Endothelial cell of umbilical vein (primary cell): Measurements from ENCODE around the gene TPSB2. TPM values are rescaled to one million over a fixed set of nuclear protein-coding genes. Genes with fewer than 3 reads are reported as not detected.

Source experiments
- BruUV-seq: library from RNA; stranded (reverse); fragments of 400-500 nt; replicated peaks from 2 replicates; lab custom pipeline; 2021; lab: Mats Ljungman, UMichigan
- CTCF ChIA-PET: fragments of 300-600, 350-600 bp; sonication (Branson Sonifier 250); formaldehyde crosslinking; loops from one replicate; lab custom pipeline; 2021; ENCODE audit warnings: antibody characterized with exemption, inconsistent platforms; lab: Charles Lee
- POLR2A ChIA-PET: fragments of 300-600, 350-600 bp; sonication (Branson Sonifier 250); formaldehyde crosslinking; loops from one replicate; lab custom pipeline; 2021; ENCODE audit warnings: antibody characterized with exemption, inconsistent platforms; lab: Charles Lee
- DNase-seq: peaks from one replicate; pipeline ENCODE4 v3.0.0-alpha.2; 2011; ENCODE audit warnings: low read depth, low spot score
- FAIRE-seq: peaks from 2 replicates; lab custom pipeline; 2011; peaks lifted over from hg19 to GRCh38; lab: Jason Lieb, UNC
- H2AFZ ChIP-seq: 2 replicates; pipeline ENCODE4 v1.6.0; 2012; ENCODE audit warnings: low read depth, low read length, control low read depth, inconsistent platforms
- H3K27ac ChIP-seq: 2 replicates; pipeline ENCODE4 v1.5.1; 2011; ENCODE audit warnings: low read depth, mild to moderate bottlenecking, control low read depth, low read length, moderate library complexity; ENCODE audit not compliant: insufficient read depth
- H3K27me3 ChIP-seq, 2 experiments: 2 replicates each; pipeline versions ENCODE4 v1.6.0 to v1.6.1; 2011; ENCODE audit warnings: low read length in 2 of 2, mixed read lengths in 1 of 2; ENCODE audit not compliant: control insufficient read depth in 2 of 2, insufficient read depth in 2 of 2
- H3K36me3 ChIP-seq, 2 experiments: 2 replicates in 1 of 2; 3 replicates in 1 of 2; pipeline ENCODE4 v1.5.1; 2011; ENCODE audit warnings: low read length in 2 of 2, mild to moderate bottlenecking in 1 of 2, moderate library complexity in 1 of 2; ENCODE audit not compliant: control insufficient read depth in 2 of 2, insufficient read depth in 2 of 2; ENCODE audit errors: extremely low read depth in 1 of 2
- H3K4me1 ChIP-seq: 3 replicates; pipeline ENCODE4 v1.5.1; 2011; ENCODE audit warnings: mild to moderate bottlenecking, low read length; ENCODE audit not compliant: control insufficient read depth, insufficient read depth; ENCODE audit errors: extremely low read depth
- H3K4me2 ChIP-seq: 2 replicates; pipeline ENCODE4 v1.6.1; 2011; ENCODE audit warnings: low read length, control low read depth, mixed read lengths; ENCODE audit not compliant: insufficient read depth
- H3K4me3 ChIP-seq, 3 experiments: fragments of 200-600 bp in 1 of 3; sonication (generic), shearing (Covaris generic) in 1 of 3; replicated peaks in 1 of 3; 2 replicates each; pipeline ENCODE4 v1.5.1; 2011 to 2016; ENCODE audit warnings: control low read depth in 3 of 3, low read length in 3 of 3, mild to moderate bottlenecking in 2 of 3, inconsistent platforms in 1 of 3, low read depth in 1 of 3, moderate library complexity in 1 of 3; ENCODE audit not compliant: insufficient read depth in 1 of 3
- H3K79me2 ChIP-seq: 2 replicates; pipeline ENCODE4 v1.6.0; 2012; ENCODE audit warnings: low read length, inconsistent platforms; ENCODE audit not compliant: control insufficient read depth, insufficient read depth
- H3K9ac ChIP-seq: replicated peaks from 2 replicates; pipeline ENCODE3; 2011; ENCODE audit warnings: low read length, control low read depth; ENCODE audit not compliant: insufficient read depth; ENCODE audit errors: extremely low read depth
- H3K9me1 ChIP-seq: replicated peaks from 3 replicates; pipeline ENCODE4 v1.6.0; 2011; ENCODE audit warnings: mild to moderate bottlenecking, low read length; ENCODE audit not compliant: control insufficient read depth, insufficient read depth; ENCODE audit errors: extremely low read depth
- H3K9me3 ChIP-seq: replicated peaks from 2 replicates; pipeline ENCODE4 v1.5.1; 2012; ENCODE audit warnings: low read length, inconsistent platforms; ENCODE audit not compliant: control insufficient read depth, insufficient read depth
- H4K20me1 ChIP-seq: replicated peaks from 2 replicates; pipeline ENCODE3; 2011; ENCODE audit warnings: mild to moderate bottlenecking, low read length; ENCODE audit not compliant: control insufficient read depth, insufficient read depth; ENCODE audit errors: extremely low read depth
- CTCF ChIP-seq, 2 donors: IDR thresholded peaks; 1 replicate in 1 of 2; 2 replicates in 1 of 2; pipeline ENCODE4 v1.5.1; 2011; ENCODE audit warnings: low read length in 2 of 2, mild to moderate bottlenecking in 2 of 2, moderate library complexity in 2 of 2, control low read depth in 1 of 2, inconsistent platforms in 1 of 2, low read depth in 1 of 2; ENCODE audit not compliant: insufficient read depth in 1 of 2; ENCODE audit errors: extremely low read depth in 1 of 2
- EZH2 ChIP-seq: IDR thresholded peaks from 2 replicates; pipeline ENCODE4 v1.6.1; 2012; ENCODE audit warnings: borderline replicate concordance, low read depth, mild to moderate bottlenecking, moderate library complexity, low read length, inconsistent platforms; ENCODE audit not compliant: severe bottlenecking
- FOS ChIP-seq: IDR thresholded peaks from 2 replicates; pipeline ENCODE4 v1.6.1; 2011; ENCODE audit warnings: mild to moderate bottlenecking, low read length, moderate library complexity, borderline replicate concordance; ENCODE audit not compliant: insufficient read depth
- GATA2 ChIP-seq: IDR thresholded peaks from 2 replicates; pipeline ENCODE4 v1.7.0; 2011; ENCODE audit warnings: low read depth, mild to moderate bottlenecking, moderate library complexity, mixed read lengths, low read length; ENCODE audit not compliant: insufficient read length, insufficient read depth
- JUN ChIP-seq: IDR thresholded peaks from 2 replicates; pipeline ENCODE4 v1.6.1; 2011; ENCODE audit warnings: borderline replicate concordance, low read depth; ENCODE audit not compliant: insufficient read length, insufficient read depth
- MAX ChIP-seq: IDR thresholded peaks from 2 replicates; pipeline ENCODE4 v1.6.1; 2011; ENCODE audit not compliant: insufficient read depth, insufficient read length
- MYC ChIP-seq: IDR thresholded peaks from one replicate; pipeline ENCODE4 v1.6.1; 2011; ENCODE audit warnings: mild to moderate bottlenecking, low read depth, low read length
- POLR2A ChIP-seq: IDR thresholded peaks from 2 replicates; pipeline ENCODE4 v1.6.1; 2012; ENCODE audit warnings: low read depth, mild to moderate bottlenecking, control low read depth, low read length
- POLR2AphosphoS5 ChIP-seq: IDR thresholded peaks from 2 replicates; pipeline ENCODE4 v1.6.1; 2012; ENCODE audit warnings: low read depth, mild to moderate bottlenecking, control low read depth, low read length, moderate library complexity; ENCODE audit not compliant: insufficient read depth
- dilution Hi-C: fragments of 300-500 bp; cut with MboI; formaldehyde crosslinking; loops from one replicate; pipeline ENCODE4 v1.15.0; 2019; ENCODE audit warnings: low sequenced_read_pairs; ENCODE audit not compliant: extremely low pct_ligation_motif_present
- intact Hi-C: fragments of 100-400 bp; cut with micrococcal nuclease; formaldehyde crosslinking; loops from one replicate; pipeline ENCODE4 v1.10.0; 2022
- polyA plus RNA-seq, 4 experiments: library from polyadenylated mRNA; depleted of rRNA in 3 of 4; stranded (reverse) in 3 of 4; unstranded in 1 of 4; fragments of >200 nt; gene quantifications; 2 replicates each; pipeline versions ENCODE4 v1.2.1 to v1.2.3, GENCODE V29; 2011 to 2012; ENCODE audit warnings: missing spikeins in 1 of 4
- total RNA-seq: library from RNA; stranded (reverse); gene quantifications from 2 replicates; pipeline ENCODE4 v1.2.3, GENCODE V29; 2021

Gene TPSB2
- total and polyA plus RNA-seq, 2 donors (not counting 3 experiments of a cell fraction or from before 2014, with no cell fraction given), result not detected

- no peaks in the 10 kb centered on the region for H3K9me3 ChIP-seq
- no peak for DNase-seq
- no peaks in the 10 kb centered on the region for H3K4me1 ChIP-seq
- intact Hi-C loops (loop anchor here (5.0 kb wide), 1 partner anchor 694 kb away; the partner anchor contains the start of gene HS3ST6), dilution Hi-C loops (no loop called here)
- FAIRE-seq, result no peak
- no peak overlapping the region for H2AFZ ChIP-seq
- no peak overlapping the region for H3K27ac ChIP-seq
- H3K4me2 ChIP-seq, result no peak overlapping the region
- H3K9ac ChIP-seq, result no peak overlapping the region
- H3K4me3 ChIP-seq, result no peak overlapping the region
- TF ChIP-seq MAX (no peak), GATA2 (no peak), FOS (no peak)
- no TSS peak for BruUV-seq
- no peaks in the 10 kb centered on the region for H4K20me1 ChIP-seq
- no peaks in the 10 kb centered on the region for H3K79me2 ChIP-seq
- ChIA-PET POLR2A (no interaction called here), CTCF (no interaction called here)
- no peaks in the 10 kb centered on the region for H3K9me1 ChIP-seq
- no peaks in the 10 kb centered on the region for H3K36me3 ChIP-seq
- no peaks in the 10 kb centered on the region for H3K27me3 ChIP-seq
Observed at GRCh38 chr16:1223355-1224214, 6.4 kb downstream of the TPSB2 start.

- no peak overlapping the region for H2AFZ ChIP-seq
- H3K36me3 ChIP-seq, result no peaks in the 10 kb centered on the region
- H3K79me2 ChIP-seq, result no peaks in the 10 kb centered on the region
- no peak for FAIRE-seq
- DNase-seq, result no peak
- H3K4me1 ChIP-seq, result no peaks in the 10 kb centered on the region
- H3K27me3 ChIP-seq, result no peaks in the 10 kb centered on the region
- POLR2A ChIA-PET, result no interaction called here
- H3K4me2 ChIP-seq, result no peak overlapping the region
- no peaks in the 10 kb centered on the region for H3K9me3 ChIP-seq
- intact Hi-C loops (loop anchor here (5.0 kb wide), 1 partner anchor 695 kb away; the partner anchor contains the start of gene HS3ST6), dilution Hi-C loops (no loop called here)
- no peaks in the 10 kb centered on the region for H4K20me1 ChIP-seq
- no peak overlapping the region for H3K9ac ChIP-seq
- no TSS peak for BruUV-seq
- H3K9me1 ChIP-seq, result no peaks in the 10 kb centered on the region
- TF ChIP-seq JUN (no peak), GATA2 (no peak), POLR2AphosphoS5 (no peak), MAX (no peak), CTCF (IDR thresholded peaks at IDR 0.05; ENCODE audit: extremely low read depth in 1 of 2, insufficient read depth in 1 of 2, low read depth in 1 of 2, low read length in 2 of 2) (no peak), MYC (no peak), EZH2 (no peak), POLR2A (no peak), FOS (no peak)
- no peak overlapping the region for H3K27ac ChIP-seq
- CTCF ChIA-PET, result no interaction called here
- no peak overlapping the region for H3K4me3 ChIP-seq
Observed at GRCh38 chr16:1222553-1223354, 7.2 kb downstream of the TPSB2 start.
